NOMO-1 (cell line): ENCODE data around the gene FPR1.
"Not testable (repeated sequence)": the region's sequence is repeated elsewhere in the genome, so short reads cannot be mapped to it uniquely, and the experiment has no call there.

Experiments
- DNase-seq, 2 experiments: peaks; one replicate each; lab custom pipeline; 2025; ENCODE audit not compliant: unreplicated experiment in 2 of 2; lab: John Stamatoyannopoulos, UW

The FPR1 gene

DNA sequence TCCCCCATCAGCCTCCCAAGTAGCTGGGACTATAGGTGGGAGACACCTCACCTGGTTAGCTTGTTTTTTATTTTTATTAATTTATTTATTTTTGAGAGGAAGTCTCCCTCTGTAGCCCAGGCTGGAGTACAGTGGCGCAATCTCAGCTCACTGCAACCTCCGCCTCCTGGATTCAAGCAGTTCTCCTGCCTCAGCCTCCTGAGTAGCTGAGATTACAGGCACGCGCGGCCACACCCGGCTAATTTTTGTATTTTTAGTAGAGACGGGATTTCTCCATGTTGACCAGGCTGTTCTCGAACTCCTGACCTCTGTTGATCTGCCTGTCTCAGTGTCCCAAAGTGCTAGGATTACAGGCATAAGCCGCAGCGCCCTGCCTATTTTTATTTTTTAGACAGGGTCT, 13.2 kb downstream of the FPR1 start:
- not testable (repeated sequence) for DNase-seq

DNA sequence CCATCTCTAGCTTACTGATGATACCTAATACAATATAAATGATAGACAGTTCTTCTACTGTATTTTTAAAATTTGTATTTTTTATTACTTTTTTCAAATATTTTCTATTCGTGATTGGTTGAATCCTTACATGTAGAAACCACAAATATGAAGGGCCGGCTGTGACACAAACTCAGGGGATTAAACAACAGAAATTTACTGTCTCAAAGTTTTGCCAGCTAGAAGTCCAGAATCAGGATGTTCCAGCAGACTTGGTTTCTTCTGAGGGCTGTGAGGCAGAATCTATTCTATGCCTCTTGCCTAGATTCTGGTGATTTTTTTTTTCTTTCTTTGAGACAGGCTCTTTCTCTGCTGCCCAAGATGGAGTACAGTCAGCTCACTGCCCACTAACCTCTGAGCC, 13.8 kb downstream of the FPR1 start:
- DNase-seq, result no peak

DNA sequence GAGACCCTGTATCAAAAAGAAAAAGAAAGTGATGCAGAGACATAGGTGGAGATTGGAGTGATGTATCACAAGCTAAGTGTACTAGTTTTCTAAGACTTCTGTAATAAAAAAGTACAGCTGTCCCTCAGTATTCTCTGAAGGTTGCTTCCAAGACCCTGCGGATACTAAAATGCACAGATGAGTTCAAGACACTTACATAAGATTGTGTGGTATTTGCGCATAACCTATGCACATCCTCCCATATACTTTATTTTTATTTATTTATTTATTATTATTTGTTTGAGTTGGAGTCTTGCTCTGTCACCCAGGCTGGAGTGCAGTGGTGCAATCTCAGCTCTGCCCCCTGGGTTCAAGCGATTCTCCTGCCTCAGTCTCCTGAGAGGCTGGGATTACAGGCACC, 14.3 kb downstream of the FPR1 start:
- DNase-seq, result no peak

DNA sequence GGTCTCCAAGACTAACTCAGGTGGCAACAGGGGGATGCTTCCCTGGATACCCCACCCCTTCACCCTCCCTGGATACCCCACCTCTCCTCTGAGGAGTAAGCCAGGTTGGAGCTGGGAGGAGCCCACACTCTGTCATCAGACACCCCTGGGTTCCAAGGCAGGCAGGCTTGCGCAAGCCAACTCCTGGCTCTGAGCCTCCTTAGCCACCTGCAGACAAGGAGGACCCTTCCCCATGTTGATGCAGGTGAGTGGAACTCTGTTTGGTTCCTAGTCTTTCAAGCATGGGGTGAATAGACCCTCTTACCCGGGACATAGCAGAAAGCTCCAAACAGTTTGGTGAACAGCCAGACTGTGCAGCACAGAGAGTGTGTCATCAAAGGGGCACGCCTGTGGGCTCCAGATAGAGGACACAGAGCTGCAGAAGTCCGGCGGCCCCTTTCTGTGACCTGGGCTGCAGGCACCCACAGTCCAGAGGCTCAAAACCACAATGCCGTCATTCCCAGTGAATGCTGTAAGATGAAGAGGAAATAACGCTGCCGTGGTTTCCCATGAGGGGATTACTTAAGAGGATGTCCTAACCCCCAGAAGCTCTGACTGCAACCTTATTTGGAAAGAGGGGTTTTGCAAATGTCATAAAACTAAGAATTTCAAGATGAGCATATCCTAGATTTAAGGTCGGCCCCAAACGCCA, 15.8 kb downstream of the FPR1 start:
- peak; percentile 72 to 96 for DNase-seq

DNA sequence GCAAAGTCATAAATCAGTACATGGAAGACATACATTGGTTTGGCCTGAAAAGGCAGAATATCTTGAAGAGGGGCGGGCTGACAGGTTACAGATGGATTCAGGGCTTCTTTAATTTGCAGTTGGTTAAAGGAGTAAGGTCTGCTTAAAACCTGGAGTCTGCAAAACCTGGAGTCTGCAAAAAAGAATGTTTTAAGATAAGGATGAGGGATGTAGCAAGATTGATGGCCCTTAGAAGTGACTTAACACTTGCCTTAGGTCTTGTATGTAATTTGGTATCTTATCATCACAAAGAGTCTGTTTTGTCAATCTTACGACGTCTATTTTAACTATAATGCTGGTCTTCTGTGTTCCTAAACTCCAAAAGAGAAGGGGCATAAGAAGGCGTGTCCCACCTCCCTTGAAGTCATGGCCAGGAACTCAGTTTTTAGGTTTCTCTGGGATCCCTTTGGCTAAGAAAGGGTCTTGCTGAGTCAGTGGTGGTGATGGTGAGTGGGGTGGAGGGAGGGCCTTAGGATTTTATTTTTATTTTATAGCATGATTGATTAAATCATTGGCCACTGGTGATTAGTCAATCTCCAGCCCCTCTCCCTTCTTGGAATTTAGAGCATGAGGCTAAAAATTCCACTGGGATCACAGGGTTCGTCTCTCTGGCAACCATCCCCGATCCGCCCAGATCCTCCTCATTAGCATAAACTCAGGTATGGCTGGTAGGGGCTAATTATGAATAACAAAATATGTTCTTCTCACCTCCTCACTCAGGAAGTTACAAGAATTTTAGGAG, 17.7 kb downstream of the FPR1 start:
- DNase-seq, result no peak

GRCh38 chr19:51729781-51730180, 21.9 kb downstream of the FPR1 start:
- DNase-seq, result no peak

DNA sequence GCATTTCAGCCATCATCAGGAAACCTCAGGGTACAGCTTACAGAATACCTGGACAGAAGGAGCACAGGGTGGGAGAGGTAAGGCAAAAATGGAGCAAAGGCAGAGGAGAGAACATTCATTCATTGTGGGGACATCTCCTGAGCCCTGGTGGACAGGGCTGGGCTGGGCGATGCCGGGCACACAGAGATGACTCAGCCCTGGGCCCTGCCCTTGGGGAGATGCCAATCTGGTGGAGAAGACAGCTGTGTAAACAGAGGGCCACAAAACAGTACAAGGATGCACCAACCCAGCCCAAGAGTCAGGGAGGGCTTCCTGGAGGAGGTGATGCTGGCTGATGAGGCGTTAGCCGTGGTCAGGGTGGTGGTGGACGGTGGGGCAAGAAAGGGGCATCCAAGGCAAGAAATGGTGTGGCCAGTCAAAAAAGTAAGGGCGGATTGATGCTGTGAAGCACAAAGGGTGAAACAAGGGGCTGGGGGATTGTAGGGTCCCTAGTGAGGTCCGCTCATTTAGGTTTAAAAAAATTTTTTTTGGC, 24.3 kb downstream of the FPR1 start:
- DNase-seq, result no peak

DNA sequence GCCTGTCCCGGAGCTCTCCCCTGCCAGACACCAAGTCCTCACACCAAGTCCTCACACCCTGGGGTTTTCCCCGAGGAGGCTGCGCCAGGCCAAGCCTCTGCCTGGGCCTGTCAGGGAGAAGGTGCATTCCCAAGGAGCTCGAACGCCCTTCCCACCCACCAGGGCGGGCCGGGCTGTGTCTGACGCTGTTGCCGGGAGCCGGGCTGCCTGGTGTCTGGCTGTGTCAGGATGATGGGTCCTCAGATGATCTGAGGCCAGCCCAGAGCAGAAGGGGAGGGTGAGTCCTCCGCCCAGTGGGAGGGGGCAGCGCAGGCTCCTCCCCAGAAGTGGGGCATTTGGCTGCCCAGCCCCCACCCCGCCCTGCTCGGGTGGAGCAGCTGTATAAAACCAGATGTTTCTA, 25.6 kb downstream of the FPR1 start:
- no peak for DNase-seq

GRCh38 chr19:51724543-51724942, 27.1 kb downstream of the FPR1 start:
- no peak for DNase-seq

DNA sequence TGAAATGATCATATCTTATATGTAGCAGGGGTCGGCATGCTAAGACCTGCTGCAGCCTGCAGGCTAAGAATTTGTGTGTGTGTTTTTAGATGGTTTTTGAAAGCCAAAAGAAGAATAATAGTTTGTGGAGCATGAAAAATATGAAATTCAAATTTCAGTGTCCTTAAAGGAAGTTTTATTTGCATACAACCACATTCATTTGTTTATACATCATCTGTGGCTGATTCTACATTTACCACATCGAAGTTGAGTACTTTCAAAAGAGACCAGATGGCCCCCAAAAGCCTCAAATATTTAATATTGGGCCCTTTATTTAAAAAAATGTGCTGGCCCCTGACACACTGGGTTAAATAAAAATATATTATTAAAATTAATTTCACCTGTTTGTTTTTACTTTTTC, 29.2 kb downstream of the FPR1 start:
- DNase-seq, result no peak

- no peak for DNase-seq
These were observed 29.8 kb downstream of the FPR1 start for GRCh38 chr19:51721905-51722304.

- DNase-seq, result no peak
These were observed 32.3 kb downstream of the FPR1 start for GRCh38 chr19:51719251-51719988.

DNA sequence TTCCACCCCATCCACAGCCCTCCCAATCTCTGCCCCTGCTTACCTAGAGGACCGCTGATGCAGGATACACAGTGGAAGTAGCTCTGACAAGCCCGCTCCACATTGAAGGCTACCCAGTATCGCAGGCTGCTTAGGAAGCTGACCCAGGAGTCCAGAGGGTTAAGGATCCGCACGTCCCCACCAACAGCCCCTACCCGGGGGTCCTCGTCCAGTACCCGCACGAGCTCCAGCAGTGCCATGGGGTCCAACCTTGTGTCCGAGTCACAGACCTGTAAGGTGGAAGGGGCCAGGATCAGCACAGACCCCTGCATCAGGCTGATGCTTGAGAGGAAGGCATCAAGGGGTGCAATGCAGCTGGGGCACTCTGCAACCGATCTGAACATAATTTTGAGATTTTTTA, 34.8 kb downstream of the FPR1 start:
- no peak for DNase-seq

- no peak for DNase-seq
These were observed 35.8 kb downstream of the FPR1 start for GRCh38 chr19:51715850-51716249.

DNA sequence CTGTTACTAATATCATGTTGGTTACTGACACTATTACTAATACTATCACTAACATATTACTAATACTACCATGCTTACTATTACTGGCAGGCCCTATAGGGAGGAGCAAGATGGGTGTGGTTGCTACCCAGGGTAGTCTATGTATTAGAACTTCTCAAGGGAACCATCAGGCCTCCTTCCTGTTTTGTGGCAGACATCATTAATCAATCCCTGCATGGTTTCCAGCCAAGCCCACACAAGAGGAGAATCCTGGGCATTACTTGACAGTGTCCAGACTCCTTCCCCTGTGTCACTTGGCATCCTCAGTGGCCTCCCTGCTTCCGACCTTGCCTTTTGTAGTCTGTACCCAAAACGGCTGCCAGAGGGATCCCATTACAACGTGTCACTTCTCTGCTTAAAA, 36.8 kb downstream of the FPR1 start:
- DNase-seq, result peak in 1 of 2 experiments; percentile 29

GRCh38 chr19:51713319-51714285, 38.1 kb downstream of the FPR1 start:
- DNase-seq, result no peak

DNA sequence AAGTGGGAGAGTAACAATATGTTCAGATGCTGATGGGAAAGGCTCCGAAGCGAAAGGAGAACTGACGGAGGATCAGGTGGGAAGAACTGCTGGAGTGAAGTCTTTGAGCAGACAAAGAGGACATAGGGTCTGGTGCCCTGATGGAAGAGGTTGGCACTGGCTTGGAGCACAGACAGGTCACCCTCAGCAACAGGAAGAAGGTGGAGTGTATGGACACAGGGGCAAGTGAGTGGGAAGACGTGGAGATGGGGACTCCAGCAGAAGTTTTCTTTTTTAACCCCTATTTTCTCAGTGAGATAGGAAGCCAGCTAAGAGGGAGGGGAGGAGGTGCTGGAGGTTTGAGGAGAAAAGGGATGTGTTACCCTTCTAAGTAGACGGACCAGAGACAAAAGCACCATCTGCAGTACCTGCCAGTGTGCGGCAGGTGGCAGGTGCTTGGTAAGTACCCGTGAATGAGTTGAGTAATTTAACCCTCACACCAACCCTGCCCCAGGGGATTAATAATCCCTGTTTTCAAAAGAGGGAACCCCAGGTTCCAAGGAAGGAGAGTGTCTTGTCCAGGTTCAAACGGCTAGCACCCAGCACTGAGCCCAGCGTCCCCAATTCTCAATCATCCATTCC, 39.1 kb downstream of the FPR1 start:
- DNase-seq, result no peak

DNA sequence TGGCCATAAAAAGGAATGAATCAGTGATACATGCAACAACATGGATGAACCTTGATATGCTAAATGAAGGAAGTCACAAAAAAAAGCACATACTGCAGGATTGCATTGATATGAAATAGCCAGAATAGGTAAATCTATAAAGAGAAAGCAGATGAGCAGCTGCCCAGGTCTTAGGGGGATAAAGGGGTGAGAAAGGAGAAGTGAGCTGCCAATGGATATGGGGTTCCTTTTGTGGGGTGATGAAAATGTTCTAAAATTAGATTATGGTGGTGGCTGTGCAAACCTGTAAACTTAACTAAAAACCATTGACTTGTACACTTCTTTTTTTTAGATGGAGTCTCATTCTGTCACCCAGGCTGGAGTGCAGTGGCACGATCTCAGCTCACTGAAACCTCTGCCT, 40.0 kb downstream of the FPR1 start:
- peak in 1 of 2 experiments; percentile 14 for DNase-seq

DNA sequence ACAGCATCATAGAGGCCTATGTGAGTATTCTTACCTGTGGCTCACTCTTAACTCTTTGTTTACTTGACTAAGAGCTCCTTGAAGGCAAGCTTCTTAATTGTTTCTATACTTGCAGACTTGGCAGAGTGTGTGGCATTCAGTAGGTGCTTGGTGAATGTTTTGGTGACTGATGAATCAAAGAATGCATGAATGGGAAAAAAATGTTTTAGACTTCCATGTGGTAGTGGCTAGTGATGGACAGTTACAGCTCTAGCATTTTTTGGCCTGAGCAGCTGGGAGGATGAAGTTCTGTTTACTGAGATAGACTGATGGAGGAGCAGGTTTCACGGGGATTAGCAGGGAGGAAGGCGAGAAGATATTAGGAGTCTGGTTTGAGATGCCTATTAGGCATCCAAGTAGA, 41.5 kb downstream of the FPR1 start:
- DNase-seq, result no peak

- no peak for DNase-seq
These were observed 42.1 kb downstream of the FPR1 start for GRCh38 chr19:51709575-51709974.
